AG04449 (cell line): Measurements from ENCODE around the gene OPHN1.

Source experiments
- CTCF ChIA-PET: fragments of 350-600 bp; formaldehyde crosslinking; extraction: SDS; loops from one replicate; lab custom pipeline; 2021; ENCODE audit warnings: antibody characterized with exemption; lab: Yijun Ruan, JAX
- POLR2A ChIA-PET: fragments of 400-600, 350-600 bp; formaldehyde crosslinking; extraction: SDS; loops from one replicate; lab custom pipeline; 2020; ENCODE audit warnings: antibody characterized with exemption, inconsistent platforms; lab: Yijun Ruan, JAX
- DNase-seq: peaks from one replicate; pipeline ENCODE4 v3.0.0-alpha.2; 2010; ENCODE audit warnings: low read depth, low spot score
- H3K4me3 ChIP-seq: 2 replicates; pipeline ENCODE4 v1.5.1; 2011; ENCODE audit warnings: low read depth, mild to moderate bottlenecking, control low read depth, low read length
- CTCF ChIP-seq: IDR thresholded peaks from one replicate; pipeline ENCODE4 v1.5.1; 2011; ENCODE audit warnings: mild to moderate bottlenecking, moderate library complexity, low read length, control low read depth, inconsistent platforms; ENCODE audit not compliant: insufficient read depth; ENCODE audit errors: missing control alignments

The OPHN1 gene

GRCh38 chrX:68114573-68115129, 318.6 kb downstream of the OPHN1 start:
- ChIA-PET CTCF (no interaction called here), POLR2A (no interaction called here)
- no peak for TF ChIP-seq CTCF
- H3K4me3 ChIP-seq = no peak overlapping the region
- DNase-seq = no peak

- DNase-seq = no peak
- POLR2A ChIA-PET = no interaction called here
- CTCF ChIA-PET = no interaction called here
- H3K4me3 ChIP-seq = no peak overlapping the region
- no peak for TF ChIP-seq CTCF
Measured at GRCh38 chrX:68113837-68114572, 319.3 kb downstream of the OPHN1 start.

- no peak for TF ChIP-seq CTCF
- H3K4me3 ChIP-seq = no peak overlapping the region
- CTCF ChIA-PET = no interaction called here
- no peak for DNase-seq
- POLR2A ChIA-PET = no interaction called here
Measured at GRCh38 chrX:68112321-68112720, 321.0 kb downstream of the OPHN1 start.

GRCh38 chrX:68109162-68109561, 324.1 kb downstream of the OPHN1 start:
- H3K4me3 ChIP-seq = no peak overlapping the region
- CTCF ChIA-PET = no interaction called here
- no peak for TF ChIP-seq CTCF
- no peak for DNase-seq
- POLR2A ChIA-PET = no interaction called here

- ChIA-PET POLR2A (no interaction called here), CTCF (no interaction called here)
- no peak for TF ChIP-seq CTCF
- DNase-seq = no peak
- no peak overlapping the region for H3K4me3 ChIP-seq
Measured at GRCh38 chrX:68098431-68098830, 334.9 kb downstream of the OPHN1 start.

GRCh38 chrX:68090266-68090665, 343.0 kb downstream of the OPHN1 start:
- no peak for DNase-seq
- POLR2A ChIA-PET = no interaction called here
- no peak overlapping the region for H3K4me3 ChIP-seq
- no peak for TF ChIP-seq CTCF
- CTCF ChIA-PET = no interaction called here
